ENCODE results near the gene OR9A2.
A peak's percentile ranks its signal among the peaks of the same experiment; 100 is the strongest.

The OR9A2 gene

GRCh38 chr7:143052041-143052440, 25.1 kb upstream of the OR9A2 start, which contains the start of gene OR6V1:
Gene OR6V1 (plus strand): TSS chr7:143052341. CDS start chr7:143052341, 0 bp downstream.
- H3K4me3 ChIP-seq (ENCODE audit: low read depth, low read length), result no peak within 1 kb of the TSS
- no peak for DNase-seq
- no peak within 1 kb of the TSS for H3K27ac ChIP-seq (ENCODE audit: low read depth, low read length)
- H3K18ac ChIP-seq (ENCODE audit: low read length), result no peak within 1 kb of the TSS
- H3K4me2 ChIP-seq (ENCODE audit: low read length), result no peak within 1 kb of the TSS
- no peak within 1 kb of the TSS for H3K14ac ChIP-seq (ENCODE audit: low read length)
- H4K91ac ChIP-seq (ENCODE audit: low read depth, low read length), result no peak within 1 kb of the TSS
- H3K36me3 ChIP-seq (ENCODE audit: control insufficient read depth in 1 of 2, insufficient read depth in 2 of 2, low read length in 2 of 2), result no peaks in the 10 kb centered on the region
- no peaks in the 10 kb centered on the region for H3K9me3 ChIP-seq (ENCODE audit: insufficient read depth, low read depth, low read length)
- no peak within 1 kb of the TSS for H4K12ac ChIP-seq (ENCODE audit: low read depth, low read length)
- no peak within 1 kb of the TSS for H2BK120ac ChIP-seq (ENCODE audit: insufficient read depth, low read length, poor library complexity)
- no peak within 1 kb of the TSS for H3K9ac ChIP-seq (ENCODE audit: low read length)
- no peaks in the 10 kb centered on the region for H3K4me1 ChIP-seq (ENCODE audit: control insufficient read depth in 1 of 2, insufficient read depth in 2 of 2, low read length in 2 of 2)
- no peaks in the 10 kb centered on the region for H3K79me2 ChIP-seq (ENCODE audit: control insufficient read depth, insufficient read depth, low read length, poor library complexity)
- no peak within 1 kb of the TSS for H2BK12ac ChIP-seq (ENCODE audit: low read length)
- H3K79me1 ChIP-seq (ENCODE audit: low read length), result no peaks in the 10 kb centered on the region
- no peak within 1 kb of the TSS for H4K8ac ChIP-seq (ENCODE audit: low read depth, low read length)
- H3K4ac ChIP-seq (ENCODE audit: low read depth, low read length), result no peak within 1 kb of the TSS
- H3K23ac ChIP-seq (ENCODE audit: low read length), result no peak within 1 kb of the TSS
- H2AK5ac ChIP-seq (ENCODE audit: low read length), result no peak within 1 kb of the TSS
- H2AFZ ChIP-seq (ENCODE audit: insufficient read depth, low read length, poor library complexity), result no peak within 1 kb of the TSS
- no CpG with 5 or more reads among the region's 4 CpGs for WGBS (ENCODE audit: extremely low coverage, insufficient coverage, insufficient read length)
- no peak within 1 kb of the TSS for H2BK5ac ChIP-seq (ENCODE audit: low read depth, low read length, poor library complexity)
- no peaks in the 10 kb centered on the region for H3K27me3 ChIP-seq (ENCODE audit: insufficient read depth, low read length)

GRCh38 chr7:143050931-143051330, 24.0 kb upstream of the OR9A2 start:
- H2BK12ac ChIP-seq (ENCODE audit: low read length), result no peak overlapping the region
- H3K27ac ChIP-seq (ENCODE audit: low read depth, low read length), result no peak overlapping the region
- peak overlapping the region; percentile 81 for H3K23ac ChIP-seq (ENCODE audit: low read length)
- no peak overlapping the region for H4K8ac ChIP-seq (ENCODE audit: low read depth, low read length)
- no peaks in the 10 kb centered on the region for H3K4me1 ChIP-seq (ENCODE audit: control insufficient read depth in 1 of 2, insufficient read depth in 2 of 2, low read length in 2 of 2)
- H2BK5ac ChIP-seq (ENCODE audit: low read depth, low read length, poor library complexity), result no peak overlapping the region
- H3K27me3 ChIP-seq (ENCODE audit: insufficient read depth, low read length), result no peaks in the 10 kb centered on the region
- H3K4ac ChIP-seq (ENCODE audit: low read depth, low read length), result no peak overlapping the region
- no peaks in the 10 kb centered on the region for H3K9me3 ChIP-seq (ENCODE audit: insufficient read depth, low read depth, low read length)
- H3K4me2 ChIP-seq (ENCODE audit: low read length), result no peak overlapping the region
- no peak overlapping the region for H4K12ac ChIP-seq (ENCODE audit: low read depth, low read length)
- H3K79me2 ChIP-seq (ENCODE audit: control insufficient read depth, insufficient read depth, low read length, poor library complexity), result no peaks in the 10 kb centered on the region
- H3K14ac ChIP-seq (ENCODE audit: low read length), result no peak overlapping the region
- H3K9ac ChIP-seq (ENCODE audit: low read length), result no peak overlapping the region
- no peak overlapping the region for H2BK120ac ChIP-seq (ENCODE audit: insufficient read depth, low read length, poor library complexity)
- no peak overlapping the region for H3K18ac ChIP-seq (ENCODE audit: low read length)
- no peaks in the 10 kb centered on the region for H3K79me1 ChIP-seq (ENCODE audit: low read length)
- H2AK5ac ChIP-seq (ENCODE audit: low read length), result no peak overlapping the region
- H2AFZ ChIP-seq (ENCODE audit: insufficient read depth, low read length, poor library complexity), result no peak overlapping the region
- no peak overlapping the region for H3K4me3 ChIP-seq (ENCODE audit: low read depth, low read length)
- no peaks in the 10 kb centered on the region for H3K36me3 ChIP-seq (ENCODE audit: control insufficient read depth in 1 of 2, insufficient read depth in 2 of 2, low read length in 2 of 2)
- no peak for DNase-seq
- no peak overlapping the region for H4K91ac ChIP-seq (ENCODE audit: low read depth, low read length)
- WGBS (ENCODE audit: extremely low coverage, insufficient coverage, insufficient read length), result no CpG with 5 or more reads among the region's 9 CpGs

- H3K9ac ChIP-seq (ENCODE audit: low read length), result no peak overlapping the region
- H4K91ac ChIP-seq (ENCODE audit: low read depth, low read length), result no peak overlapping the region
- no peak overlapping the region for H3K18ac ChIP-seq (ENCODE audit: low read length)
- H3K27ac ChIP-seq (ENCODE audit: low read depth, low read length), result no peak overlapping the region
- no peak overlapping the region for H3K4ac ChIP-seq (ENCODE audit: low read depth, low read length)
- H2BK120ac ChIP-seq (ENCODE audit: insufficient read depth, low read length, poor library complexity), result no peak overlapping the region
- no peak overlapping the region for H3K4me3 ChIP-seq (ENCODE audit: low read depth, low read length)
- no peak overlapping the region for H3K4me2 ChIP-seq (ENCODE audit: low read length)
- H3K79me1 ChIP-seq (ENCODE audit: low read length), result no peaks in the 10 kb centered on the region
- no peak overlapping the region for H2AK5ac ChIP-seq (ENCODE audit: low read length)
- no CpG with 5 or more reads among the region's 4 CpGs for WGBS (ENCODE audit: extremely low coverage, insufficient coverage, insufficient read length)
- no peak overlapping the region for H2AFZ ChIP-seq (ENCODE audit: insufficient read depth, low read length, poor library complexity)
- H2BK12ac ChIP-seq (ENCODE audit: low read length), result no peak overlapping the region
- H4K8ac ChIP-seq (ENCODE audit: low read depth, low read length), result no peak overlapping the region
- no peaks in the 10 kb centered on the region for H3K4me1 ChIP-seq (ENCODE audit: control insufficient read depth in 1 of 2, insufficient read depth in 2 of 2, low read length in 2 of 2)
- H2BK5ac ChIP-seq (ENCODE audit: low read depth, low read length, poor library complexity), result no peak overlapping the region
- H3K9me3 ChIP-seq (ENCODE audit: insufficient read depth, low read depth, low read length), result no peaks in the 10 kb centered on the region
- no peaks in the 10 kb centered on the region for H3K27me3 ChIP-seq (ENCODE audit: insufficient read depth, low read length)
- no peak overlapping the region for H4K12ac ChIP-seq (ENCODE audit: low read depth, low read length)
- H3K23ac ChIP-seq (ENCODE audit: low read length), result no peak overlapping the region
- no peaks in the 10 kb centered on the region for H3K36me3 ChIP-seq (ENCODE audit: control insufficient read depth in 1 of 2, insufficient read depth in 2 of 2, low read length in 2 of 2)
- DNase-seq, result no peak
- H3K14ac ChIP-seq (ENCODE audit: low read length), result no peak overlapping the region
- no peaks in the 10 kb centered on the region for H3K79me2 ChIP-seq (ENCODE audit: control insufficient read depth, insufficient read depth, low read length, poor library complexity)
Measured at GRCh38 chr7:143049362-143049761, 22.4 kb upstream of the OR9A2 start.

GRCh38 chr7:143048827-143049226, 21.9 kb upstream of the OR9A2 start:
- Histone ChIP-seq H2BK120ac (ENCODE audit: insufficient read depth, low read length, poor library complexity) (no peak overlapping the region), H3K79me1 (ENCODE audit: low read length) (no peaks in the 10 kb centered on the region), H3K4ac (ENCODE audit: low read depth, low read length) (no peak overlapping the region), H3K4me3 (ENCODE audit: low read depth, low read length) (no peak overlapping the region), H3K9me3 (ENCODE audit: insufficient read depth, low read depth, low read length) (no peaks in the 10 kb centered on the region), H3K79me2 (ENCODE audit: control insufficient read depth, insufficient read depth, low read length, poor library complexity) (no peaks in the 10 kb centered on the region), H3K27ac (ENCODE audit: low read depth, low read length) (no peak overlapping the region), H2AK5ac (ENCODE audit: low read length) (no peak overlapping the region), H3K18ac (ENCODE audit: low read length) (no peak overlapping the region), H3K4me2 (ENCODE audit: low read length) (no peak overlapping the region), H2BK5ac (ENCODE audit: low read depth, low read length, poor library complexity) (no peak overlapping the region), H4K8ac (ENCODE audit: low read depth, low read length) (no peak overlapping the region), H3K36me3 (ENCODE audit: control insufficient read depth in 1 of 2, insufficient read depth in 2 of 2, low read length in 2 of 2) (no peaks in the 10 kb centered on the region), H4K91ac (ENCODE audit: low read depth, low read length) (no peak overlapping the region), H4K12ac (ENCODE audit: low read depth, low read length) (no peak overlapping the region), H3K23ac (ENCODE audit: low read length) (no peak overlapping the region), H3K14ac (ENCODE audit: low read length) (no peak overlapping the region), H2BK12ac (ENCODE audit: low read length) (no peak overlapping the region), H3K4me1 (ENCODE audit: control insufficient read depth in 1 of 2, insufficient read depth in 2 of 2, low read length in 2 of 2) (no peaks in the 10 kb centered on the region), H2AFZ (ENCODE audit: insufficient read depth, low read length, poor library complexity) (no peak overlapping the region), H3K9ac (ENCODE audit: low read length) (no peak overlapping the region), H3K27me3 (ENCODE audit: insufficient read depth, low read length) (no peaks in the 10 kb centered on the region)
- no peak for DNase-seq

Measured in trophoblast cell (in vitro differentiated cells and primary cell).